ENCODE measurements around the gene KLK14. TPM values are rescaled to one million over a fixed set of nuclear protein-coding genes. Genes with fewer than 3 reads are reported as not detected.

Gene KLK14, protein sequence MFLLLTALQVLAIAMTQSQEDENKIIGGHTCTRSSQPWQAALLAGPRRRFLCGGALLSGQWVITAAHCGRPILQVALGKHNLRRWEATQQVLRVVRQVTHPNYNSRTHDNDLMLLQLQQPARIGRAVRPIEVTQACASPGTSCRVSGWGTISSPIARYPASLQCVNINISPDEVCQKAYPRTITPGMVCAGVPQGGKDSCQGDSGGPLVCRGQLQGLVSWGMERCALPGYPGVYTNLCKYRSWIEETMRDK
- under 1 TPM in 1 of 6 experiments, not detected in 5; 0.23 TPM for total RNA-seq (2021; fragmentation: NEBNext Ultra II Directional; extraction: Animal tissue kit (Norgen Biotek cat#: 25700))
- long read RNA-seq: 0 reads

DNA sequence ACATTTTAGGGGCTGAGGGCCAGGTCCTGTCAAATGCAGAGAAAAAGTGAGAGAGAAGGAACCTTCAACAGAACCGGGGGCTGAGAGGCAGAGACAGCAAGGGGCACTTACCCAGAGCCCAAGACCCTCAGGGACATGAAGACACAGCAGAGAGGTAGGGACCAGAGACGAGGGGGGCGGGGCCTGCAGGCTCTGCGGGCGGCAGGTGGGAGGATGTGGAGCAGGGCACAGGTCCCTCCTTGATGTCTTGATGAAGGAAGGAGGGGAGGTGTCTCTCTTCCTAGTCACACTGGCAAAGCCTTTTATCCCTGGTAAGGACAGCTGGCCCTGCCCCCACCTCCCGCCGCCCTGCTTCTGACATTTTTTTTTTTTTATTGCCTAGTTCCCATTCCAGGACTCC, at the start of gene KLK14:
Gene KLK14, minus strand, starts transcription at position 277 of the 400 bp plus-strand sequence. Its CDS starts 273 bp downstream, at position 4.
- Mint-ChIP-seq H3K9me3 (peaks cover 6% of the 10 kb centered on the region; the same call in 1 of the 2 replicates), H3K36me3 (ENCODE audit: low read depth) (no peaks in the 10 kb centered on the region), H3K4me3 (no peak within 1 kb of the TSS), H3K27ac (no peak within 1 kb of the TSS), H3K4me1 (ENCODE audit: low read depth) (no peaks in the 10 kb centered on the region), H3K27me3 (ENCODE audit: insufficient read depth) (peaks cover 6% of the 10 kb centered on the region)
- DNase-seq: no peak
- no peak for TF ChIP-seq CTCF (IDR thresholded peaks at IDR 0.05)

GRCh38 chr19:51131780-51132680, 49.3 kb upstream of the KLK14 start:
- DNase-seq: no peak
- TF ChIP-seq CTCF (IDR thresholded peaks at IDR 0.05): no peak
- H3K4me3 Mint-ChIP-seq: no peak overlapping the region
- peaks cover 19% of the 10 kb centered on the region; the same call in 1 of the 2 replicates for H3K9me3 Mint-ChIP-seq
- H3K4me1 Mint-ChIP-seq (ENCODE audit: low read depth): no peaks in the 10 kb centered on the region
- H3K36me3 Mint-ChIP-seq (ENCODE audit: low read depth): no peaks in the 10 kb centered on the region
- no peak overlapping the region for H3K27ac Mint-ChIP-seq
- peaks cover 2% of the 10 kb centered on the region; the same call in 1 of the 2 replicates for H3K27me3 Mint-ChIP-seq (ENCODE audit: insufficient read depth)

DNA sequence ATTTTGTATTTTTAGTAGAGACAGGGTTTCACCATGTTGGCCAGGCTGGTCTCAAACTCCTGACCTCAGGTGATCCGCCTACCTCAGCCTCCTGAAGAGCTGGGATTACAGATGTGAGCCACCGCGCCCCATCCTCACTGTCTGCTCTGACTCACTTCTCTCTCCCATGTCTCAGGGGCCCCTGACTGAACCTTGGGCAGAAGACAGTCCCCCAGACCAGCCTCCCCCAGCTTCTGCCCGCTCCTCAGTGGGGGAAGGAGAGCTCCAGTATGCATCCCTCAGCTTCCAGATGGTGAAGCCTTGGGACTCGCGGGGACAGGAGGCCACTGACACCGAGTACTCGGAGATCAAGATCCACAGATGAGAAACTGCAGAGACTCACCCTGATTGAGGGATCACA, 47.0 kb upstream of the KLK14 start:
- H3K27ac Mint-ChIP-seq: no peak overlapping the region
- no peak for TF ChIP-seq CTCF (IDR thresholded peaks at IDR 0.05)
- no peaks in the 10 kb centered on the region for H3K4me1 Mint-ChIP-seq (ENCODE audit: low read depth)
- peaks cover 15% of the 10 kb centered on the region; the same call in 1 of the 2 replicates for H3K9me3 Mint-ChIP-seq
- DNase-seq: no peak
- H3K27me3 Mint-ChIP-seq (ENCODE audit: insufficient read depth): peaks cover 3% of the 10 kb centered on the region
- H3K4me3 Mint-ChIP-seq: no peak overlapping the region
- no peaks in the 10 kb centered on the region for H3K36me3 Mint-ChIP-seq (ENCODE audit: low read depth)

- no peak overlapping the region for H3K4me3 Mint-ChIP-seq
- peaks cover 6% of the 10 kb centered on the region for H3K27me3 Mint-ChIP-seq (ENCODE audit: insufficient read depth)
- H3K36me3 Mint-ChIP-seq (ENCODE audit: low read depth): no peaks in the 10 kb centered on the region
- no peak for DNase-seq
- no peak overlapping the region for H3K27ac Mint-ChIP-seq
- no peaks in the 10 kb centered on the region for H3K4me1 Mint-ChIP-seq (ENCODE audit: low read depth)
- peaks cover 13% of the 10 kb centered on the region; the same call in 1 of the 2 replicates for H3K9me3 Mint-ChIP-seq
- TF ChIP-seq CTCF (IDR thresholded peaks at IDR 0.05): no peak
Observed at GRCh38 chr19:51128227-51128626, 45.5 kb upstream of the KLK14 start.

DNA sequence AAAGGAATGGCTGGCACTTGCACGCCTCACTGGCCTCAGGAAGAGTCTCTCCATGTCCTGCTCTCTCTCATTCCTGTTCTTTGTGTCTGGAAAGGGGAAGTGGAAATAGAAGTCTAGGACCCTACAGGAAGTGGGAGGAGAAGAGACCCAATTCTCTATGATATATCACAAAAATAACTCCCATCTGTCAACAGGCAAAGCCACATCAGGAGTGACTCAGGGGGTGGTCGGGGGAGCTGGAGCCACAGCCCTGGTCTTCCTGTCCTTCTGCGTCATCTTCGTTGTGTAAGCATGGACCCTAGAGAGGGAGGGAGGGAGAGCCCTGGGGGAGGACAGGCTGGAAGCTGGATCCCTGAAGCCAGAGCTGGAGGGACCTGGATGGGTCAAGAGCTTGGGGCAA, 45.1 kb upstream of the KLK14 start:
- Mint-ChIP-seq H3K27ac (no peak overlapping the region), H3K36me3 (ENCODE audit: low read depth) (no peaks in the 10 kb centered on the region), H3K9me3 (peaks cover 13% of the 10 kb centered on the region; the same call in 1 of the 2 replicates), H3K4me1 (ENCODE audit: low read depth) (no peaks in the 10 kb centered on the region; the same call in 1 of the 2 replicates), H3K27me3 (ENCODE audit: insufficient read depth) (peaks cover 6% of the 10 kb centered on the region), H3K4me3 (no peak overlapping the region)
- TF ChIP-seq CTCF (IDR thresholded peaks at IDR 0.05): no peak
- no peak for DNase-seq

Data from HFFc6 (cell line).